Hematopoietic multipotent progenitor cell treated with erythropoietin and hydrocortisone succinate and interleukin-3 and kit ligand, for 17 days (in vitro differentiated cells): ENCODE results near the gene REPS1.

Source experiments
- DNase-seq: peaks from one replicate; pipeline ENCODE4 v3.0.0-alpha.2; 2015; ENCODE audit warnings: low spot score

REPS1 gene

GRCh38 chr6:138920906-138921305 is 67.1 kb downstream of the REPS1 start:
- DNase-seq: no peak

- DNase-seq: no peak
Measured at GRCh38 chr6:138914701-138915100, 73.4 kb downstream of the REPS1 start.

GRCh38 chr6:138912308-138912707 is 75.7 kb downstream of the REPS1 start:
- no peak for DNase-seq

- no peak for DNase-seq
Measured at GRCh38 chr6:138909975-138910374, 78.1 kb downstream of the REPS1 start.

GRCh38 chr6:138909511-138909910 is 78.5 kb downstream of the REPS1 start:
- DNase-seq: no peak

GRCh38 chr6:138907167-138907566 is 80.9 kb downstream of the REPS1 start:
- DNase-seq: no peak

GRCh38 chr6:138897031-138897430 is 91.0 kb downstream of the REPS1 start:
- no peak for DNase-seq

GRCh38 chr6:138896104-138896756 is 91.8 kb downstream of the REPS1 start:
- no peak for DNase-seq

GRCh38 chr6:138891255-138891986 is 96.6 kb downstream of the REPS1 start:
- no peak for DNase-seq

- no peak for DNase-seq
Measured at GRCh38 chr6:138885156-138885819, 102.8 kb downstream of the REPS1 start.

GRCh38 chr6:138882369-138883017 is 105.6 kb downstream of the REPS1 start:
- DNase-seq: no peak

GRCh38 chr6:138873191-138873590 is 114.9 kb downstream of the REPS1 start:
- DNase-seq: no peak

GRCh38 chr6:138869398-138869797 is 118.7 kb downstream of the REPS1 start:
- no peak for DNase-seq

- DNase-seq: no peak
Measured at GRCh38 chr6:138868181-138868580, 119.9 kb downstream of the REPS1 start.

GRCh38 chr6:138865480-138866109 is 122.5 kb downstream of the REPS1 start:
- DNase-seq: no peak

- no peak for DNase-seq
Measured at GRCh38 chr6:138864343-138864890, 123.6 kb downstream of the REPS1 start.

- no peak for DNase-seq
Measured at GRCh38 chr6:138863321-138863720, 124.7 kb downstream of the REPS1 start.

- no peak for DNase-seq
Measured at GRCh38 chr6:138862456-138862855, 125.6 kb downstream of the REPS1 start.

GRCh38 chr6:138857775-138858174 is 130.3 kb downstream of the REPS1 start:
- DNase-seq: no peak

- DNase-seq: no peak
Measured at GRCh38 chr6:138856654-138857053, 131.4 kb downstream of the REPS1 start.
